OCI-LY7 (cell line): ENCODE results near the gene FGD4. TPM values are rescaled to one million over a fixed set of nuclear protein-coding genes. Genes with fewer than 3 reads are reported as not detected.

ENCODE experiments used
- BruUV-seq: library from RNA; stranded (reverse); fragments of 400-500 nt; replicated peaks from 2 replicates; lab custom pipeline; 2021; lab: Mats Ljungman, UMichigan
- CTCF ChIA-PET: fragments of 300-600 bp; sonication (Branson Sonifier 250); formaldehyde crosslinking; loops from one replicate; lab custom pipeline; 2022; ENCODE audit warnings: antibody characterized with exemption; ENCODE audit not compliant: unreplicated experiment; lab: Charles Lee
- POLR2A ChIA-PET: fragments of 300-600 bp; sonication (Branson Sonifier 250); formaldehyde crosslinking; loops from one replicate; lab custom pipeline; 2022; ENCODE audit warnings: antibody characterized with exemption; lab: Charles Lee
- DNase-seq: peaks from one replicate; pipeline ENCODE4 v3.0.0-alpha.2; 2015; ENCODE audit warnings: low spot score
- H2AFZ ChIP-seq: fragments of 200-600 bp; sonication (generic), shearing (Covaris generic); 2 replicates; pipeline ENCODE4 v1.6.1; 2014; ENCODE audit warnings: mild to moderate bottlenecking, antibody characterized with exemption, low read length, moderate library complexity
- H3K27ac ChIP-seq: fragments of 200-600 bp; sonication (generic); 2 replicates; pipeline ENCODE4 v1.5.1; 2014; ENCODE audit warnings: mixed run types, low read depth, mild to moderate bottlenecking, moderate library complexity, low read length, inconsistent platforms; ENCODE audit not compliant: poor library complexity, severe bottlenecking
- H3K36me3 ChIP-seq: fragments of 200-600 bp; sonication (generic); 2 replicates; pipeline ENCODE4 v1.6.1; 2014; ENCODE audit warnings: mild to moderate bottlenecking, antibody characterized with exemption, low read length, moderate library complexity, mixed read lengths; ENCODE audit not compliant: insufficient read depth
- H3K4me1 ChIP-seq: fragments of 200-600 bp; sonication (generic); 2 replicates; pipeline ENCODE4 v1.5.1; 2014; ENCODE audit warnings: mild to moderate bottlenecking, low read length; ENCODE audit not compliant: insufficient read depth, poor library complexity, severe bottlenecking
- H3K4me2 ChIP-seq: fragments of 200-600 bp; sonication (generic); 2 replicates; pipeline ENCODE4 v1.6.1; 2014; ENCODE audit warnings: mild to moderate bottlenecking, low read length
- H3K4me3 ChIP-seq: fragments of 200-600 bp; sonication (generic); 2 replicates; pipeline ENCODE4 v1.5.1; 2014; ENCODE audit warnings: mild to moderate bottlenecking, low read depth, low read length; ENCODE audit not compliant: poor library complexity, severe bottlenecking
- H3K79me2 ChIP-seq: fragments of 200-600 bp; sonication (generic); 2 replicates; pipeline ENCODE4 v1.6.1; 2016; ENCODE audit warnings: low read depth, mild to moderate bottlenecking, low read length, moderate library complexity, mixed read lengths; ENCODE audit not compliant: insufficient read depth
- H3K9me2 ChIP-seq: fragments of 200-600 bp; sonication (generic); 2 replicates; pipeline ENCODE4 v1.6.1; 2016; ENCODE audit warnings: mild to moderate bottlenecking, low read length, mixed read lengths; ENCODE audit not compliant: insufficient read depth
- H3K9me3 ChIP-seq: fragments of 200-600 bp; sonication (generic); 2 replicates; pipeline ENCODE4 v1.6.1; 2014; ENCODE audit warnings: mild to moderate bottlenecking, mixed run types, low read length, mixed read lengths
- H4K20me1 ChIP-seq: fragments of 200-600 bp; sonication (generic); 2 replicates; pipeline ENCODE4 v1.6.1; 2014; ENCODE audit warnings: mild to moderate bottlenecking, antibody characterized with exemption, low read length, moderate library complexity, mixed read lengths; ENCODE audit not compliant: insufficient read depth
- EZH2phosphoT487 ChIP-seq: fragments of 200-600 bp; sonication (generic); IDR thresholded peaks from 2 replicates; pipeline ENCODE4 v1.6.1; 2018; ENCODE audit warnings: low read depth, borderline replicate concordance, mild to moderate bottlenecking, mixed run types, antibody characterized with exemption, low read length, moderate library complexity, mixed read lengths
- intact Hi-C: fragments of 100-400 bp; cut with micrococcal nuclease; formaldehyde crosslinking; loops from one replicate; pipeline ENCODE4 v1.10.0; 2022; ENCODE audit not compliant: unreplicated experiment
- total RNA-seq, 2 experiments: library from RNA; depleted of rRNA in 1 of 2; stranded (reverse); fragments of >200 nt in 1 of 2; shearing (Covaris generic) in 1 of 2; gene quantifications; 2 replicates each; pipeline ENCODE4 v1.2.3, GENCODE V29; 2014 to 2022
- TF ChIP-seq, protein P1 (sequence below): fragments of 200-600 bp; sonication (generic); conservative IDR thresholded peaks from 2 replicates; pipeline ENCODE4 v1.5.1; 2014; ENCODE audit warnings: mild to moderate bottlenecking, antibody characterized with exemption, low read length, moderate library complexity, mixed read lengths

FGD4 gene
- total RNA-seq, 2 experiments from 2014 or later = 14.9 to 19.3 TPM

DNA sequence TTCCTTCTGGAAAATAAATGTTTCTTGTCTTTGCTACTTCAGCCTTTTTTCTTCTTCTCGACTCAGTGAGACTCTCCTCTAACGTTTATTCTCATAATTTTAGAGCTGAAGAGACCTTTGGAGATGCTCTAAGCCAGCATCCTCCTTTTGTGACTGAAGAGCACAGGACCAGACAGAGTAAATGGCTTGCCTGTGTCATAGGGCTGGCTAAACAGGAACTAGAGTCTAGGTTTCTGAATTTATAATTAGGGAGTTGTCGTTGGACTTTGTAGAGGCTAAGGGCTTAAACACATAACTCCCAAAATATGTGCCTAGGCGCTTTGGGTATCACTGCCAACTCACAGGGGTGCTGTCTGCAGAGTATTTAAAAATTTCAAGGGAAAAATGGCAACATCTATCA, 98.5 kb downstream of the FGD4 start:
- ChIA-PET POLR2A (interaction anchor here (0.6 to 1.4 kb wide), 6 partner anchors 10 to 1109 kb away, joined by 3 to 5 read pairs (median 4); no protein-coding TSS in a partner anchor), CTCF (no interaction called here)
- Histone ChIP-seq H3K36me3 (no peaks in the 10 kb centered on the region), H3K27ac (no peak overlapping the region), H2AFZ (peak overlapping the region; percentile 59; the same call in 1 of the 2 replicates), H3K79me2 (no peaks in the 10 kb centered on the region), H3K9me3 (no peaks in the 10 kb centered on the region), H4K20me1 (no peaks in the 10 kb centered on the region), H3K4me3 (peak overlapping the region; percentile 18), H3K4me1 (peaks cover 57% of the 10 kb centered on the region), H3K4me2 (peak overlapping the region; percentile 45), H3K9me2 (no peaks in the 10 kb centered on the region)
- DNase-seq = peak; percentile 39
- no peak for TF ChIP-seq EZH2phosphoT487
- TF ChIP-seq, protein P1, sequence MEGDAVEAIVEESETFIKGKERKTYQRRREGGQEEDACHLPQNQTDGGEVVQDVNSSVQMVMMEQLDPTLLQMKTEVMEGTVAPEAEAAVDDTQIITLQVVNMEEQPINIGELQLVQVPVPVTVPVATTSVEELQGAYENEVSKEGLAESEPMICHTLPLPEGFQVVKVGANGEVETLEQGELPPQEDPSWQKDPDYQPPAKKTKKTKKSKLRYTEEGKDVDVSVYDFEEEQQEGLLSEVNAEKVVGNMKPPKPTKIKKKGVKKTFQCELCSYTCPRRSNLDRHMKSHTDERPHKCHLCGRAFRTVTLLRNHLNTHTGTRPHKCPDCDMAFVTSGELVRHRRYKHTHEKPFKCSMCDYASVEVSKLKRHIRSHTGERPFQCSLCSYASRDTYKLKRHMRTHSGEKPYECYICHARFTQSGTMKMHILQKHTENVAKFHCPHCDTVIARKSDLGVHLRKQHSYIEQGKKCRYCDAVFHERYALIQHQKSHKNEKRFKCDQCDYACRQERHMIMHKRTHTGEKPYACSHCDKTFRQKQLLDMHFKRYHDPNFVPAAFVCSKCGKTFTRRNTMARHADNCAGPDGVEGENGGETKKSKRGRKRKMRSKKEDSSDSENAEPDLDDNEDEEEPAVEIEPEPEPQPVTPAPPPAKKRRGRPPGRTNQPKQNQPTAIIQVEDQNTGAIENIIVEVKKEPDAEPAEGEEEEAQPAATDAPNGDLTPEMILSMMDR = no peak
- intact Hi-C loops = no loop called here
- no TSS peak for BruUV-seq

DNA sequence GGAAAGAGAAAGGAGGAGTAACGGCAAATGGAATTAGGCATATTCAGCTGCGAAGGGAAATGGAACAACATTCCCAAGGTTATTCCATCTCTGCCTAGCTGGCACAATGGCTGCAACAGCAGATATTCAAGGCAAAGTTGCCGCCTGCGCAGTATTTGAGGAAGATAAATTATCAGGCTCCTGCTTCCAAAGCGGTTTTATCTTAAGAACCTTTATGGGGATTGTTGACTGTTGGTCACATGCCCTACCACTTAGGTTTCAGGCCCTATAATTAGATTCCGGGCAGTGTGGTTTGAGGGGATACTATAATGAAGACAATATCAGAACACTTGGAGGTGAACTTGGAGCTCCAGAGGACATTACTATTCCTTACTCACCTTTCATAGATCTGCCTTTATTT, 99.7 kb downstream of the FGD4 start:
- BruUV-seq = no TSS peak

DNA sequence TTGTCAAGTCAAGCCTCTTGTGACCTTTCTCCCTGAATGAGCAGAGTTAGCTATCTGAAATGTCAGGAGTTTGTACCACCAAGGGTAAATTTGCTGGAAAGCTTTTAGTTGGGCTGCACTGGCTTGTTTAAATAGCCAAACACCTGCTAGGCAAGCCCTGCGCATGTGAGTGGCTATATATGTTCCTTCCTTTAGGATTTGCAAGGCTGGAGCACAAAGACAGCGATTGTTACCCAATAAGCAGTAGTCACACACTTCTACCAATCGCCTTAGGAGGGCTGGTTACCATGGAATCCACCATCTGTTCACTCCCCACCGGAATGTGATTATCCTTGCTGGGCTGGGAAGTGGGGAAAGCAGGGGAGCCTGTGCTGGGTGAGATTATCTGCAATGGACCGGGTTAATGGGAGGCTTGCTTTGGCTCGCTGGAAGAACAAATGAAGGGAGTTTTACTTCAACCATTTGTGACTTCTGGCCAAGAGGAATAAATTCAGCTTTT, 102.5 kb downstream of the FGD4 start:
- H3K4me3 ChIP-seq = no peak overlapping the region
- H3K9me2 ChIP-seq = no peaks in the 10 kb centered on the region
- no TSS peak for BruUV-seq
- H4K20me1 ChIP-seq = no peaks in the 10 kb centered on the region
- H2AFZ ChIP-seq = no peak overlapping the region
- no peak overlapping the region for H3K27ac ChIP-seq
- intact Hi-C loops = no loop called here
- CTCF ChIA-PET = no interaction called here
- POLR2A ChIA-PET = interaction anchor here (1.0 to 1.9 kb wide), 6 partner anchors 9 to 32 kb away, joined by 4 to 9 read pairs (median 5); no protein-coding TSS in a partner anchor
- no peaks in the 10 kb centered on the region for H3K36me3 ChIP-seq
- no peaks in the 10 kb centered on the region for H3K79me2 ChIP-seq
- H3K4me1 ChIP-seq = peaks cover 34% of the 10 kb centered on the region
- DNase-seq = no peak
- H3K4me2 ChIP-seq = no peak overlapping the region
- H3K9me3 ChIP-seq = no peaks in the 10 kb centered on the region
- TF ChIP-seq, protein P1 = no peak
- TF ChIP-seq EZH2phosphoT487 = no peak

More for the DNA sequence above, 99.7 kb downstream of the FGD4 start:
- intact Hi-C loops = no loop called here
- Histone ChIP-seq H3K9me2 (no peaks in the 10 kb centered on the region), H3K4me1 (peaks cover 49% of the 10 kb centered on the region), H3K9me3 (no peaks in the 10 kb centered on the region), H3K79me2 (no peaks in the 10 kb centered on the region), H4K20me1 (no peaks in the 10 kb centered on the region), H3K36me3 (no peaks in the 10 kb centered on the region), H3K4me3 (no peak overlapping the region), H3K27ac (no peak overlapping the region), H2AFZ (no peak overlapping the region), H3K4me2 (no peak overlapping the region)
- CTCF ChIA-PET = no interaction called here
- TF ChIP-seq, protein P1 = no peak
- TF ChIP-seq EZH2phosphoT487 = no peak
- no peak for DNase-seq
- POLR2A ChIA-PET = no interaction called here
